ENCODE measurements around the gene CCDC30.

Gene CCDC30

DNA sequence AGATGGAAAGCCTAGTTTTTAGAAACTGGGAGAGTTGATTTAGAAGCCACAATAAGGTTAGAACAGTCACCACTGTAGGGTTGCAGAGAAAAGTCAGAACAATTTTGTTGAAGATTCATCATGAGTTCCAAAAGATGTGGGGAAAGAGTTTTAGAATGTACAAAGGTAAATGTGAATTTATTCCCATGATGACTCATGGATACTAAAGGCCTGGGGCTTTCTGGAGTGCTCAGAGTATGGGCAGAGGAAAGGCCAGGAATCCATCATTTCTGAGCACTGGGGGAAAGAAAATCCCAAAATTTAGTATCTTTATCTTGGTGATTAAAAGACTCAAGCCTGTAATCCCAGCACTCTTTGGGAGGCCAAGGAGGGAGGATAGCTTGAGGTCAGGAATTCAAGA is 236.9 kb downstream of the CCDC30 start:
- DNase-seq, result no peak

DNA sequence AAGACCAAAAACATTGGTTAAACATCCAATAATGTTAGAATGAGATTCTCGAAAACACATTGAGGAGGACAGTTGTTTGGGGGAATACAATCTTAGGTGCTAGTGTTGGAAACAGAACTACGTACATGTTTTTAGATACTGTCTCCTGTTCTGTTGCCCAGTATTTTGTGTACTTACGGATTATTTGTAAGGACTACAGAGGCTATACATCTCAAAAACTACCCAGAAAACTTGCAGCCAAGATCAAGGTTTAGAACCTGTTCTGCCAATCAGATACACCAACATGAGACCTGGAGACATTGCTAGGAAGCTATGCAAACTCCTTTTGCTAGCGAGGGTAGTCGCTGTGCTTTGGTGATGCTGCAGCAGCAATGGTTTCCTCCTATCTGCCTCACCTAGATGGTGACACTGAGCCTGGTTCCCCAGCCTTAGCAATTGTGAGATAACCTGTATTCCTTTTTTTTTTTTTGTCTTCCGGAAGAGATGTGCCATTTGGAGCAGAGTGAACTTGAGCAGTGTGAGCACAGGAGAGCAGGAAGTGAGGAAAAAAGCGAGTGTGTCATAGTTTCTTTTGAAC is 240.9 kb downstream of the CCDC30 start:
- no peak for DNase-seq
